A549 (cell line): Measurements from ENCODE around the gene EID1. TPM values are rescaled to one million over a fixed set of nuclear protein-coding genes. Genes with fewer than 3 reads are reported as not detected.

Experiments used
- ATAC-seq, 2 experiments: fragments of 200-7000 bp in 1 of 2; fragments of >200 bp in 1 of 2; cut with Nextera tagmentation in 1 of 2; cut with Tn5 transposase in 1 of 2; 3 replicates each; pipeline versions ENCODE4 v1.8.0 to v1.9.1; 2018 to 2020; ENCODE audit warnings: mild to moderate bottlenecking in 1 of 2, moderate library complexity in 1 of 2
- CTCF ChIA-PET: fragments of 300-600 bp; sonication (Branson Sonifier 250); formaldehyde crosslinking; extraction: SDS; loops from one replicate; lab custom pipeline; 2021; ENCODE audit warnings: antibody characterized with exemption, inconsistent platforms; lab: Yijun Ruan, JAX
- POLR2A ChIA-PET: fragments of 350-600 bp; formaldehyde crosslinking; extraction: SDS; loops from one replicate; lab custom pipeline; 2021; ENCODE audit warnings: antibody characterized with exemption, inconsistent platforms; lab: Yijun Ruan, JAX
- DNase-seq, 2 experiments: peaks; one replicate each; pipeline versions ENCODE4 v3.0.0 to v3.0.0-alpha.2; 2011 to 2016; ENCODE audit warnings: low read depth in 1 of 2, low spot score in 1 of 2
- FAIRE-seq: peaks from 2 replicates; lab custom pipeline; 2011; peaks lifted over from hg19 to GRCh38; lab: Jason Lieb, UNC
- H3K27ac ChIP-seq, 2 experiments: fragments of >200 bp; sonication (Bioruptor Twin); formaldehyde crosslinking; 3 replicates each; pipeline ENCODE4 v1.5.1; 2016 to 2017
- H3K4me1 ChIP-seq: fragments of >200 bp; sonication (Bioruptor Twin); formaldehyde crosslinking; 3 replicates; pipeline ENCODE4 v1.6.1; 2016
- H3K4me2 ChIP-seq: fragments of >200 bp; sonication (Bioruptor Twin); formaldehyde crosslinking; 3 replicates; pipeline ENCODE4 v1.6.1; 2016
- H3K4me3 ChIP-seq: fragments of >200 bp; sonication (Bioruptor Twin); formaldehyde crosslinking; 3 replicates; pipeline ENCODE4 v1.5.1; 2016
- H3K9me3 ChIP-seq: fragments of >200 bp; sonication (Bioruptor Twin); formaldehyde crosslinking; 3 replicates; pipeline ENCODE4 v1.6.1; 2016
- BHLHE40 ChIP-seq: IDR thresholded peaks from 2 replicates; pipeline ENCODE4 v1.6.1; 2012; ENCODE audit warnings: low read depth, low read length, inconsistent platforms
- CEBPB ChIP-seq, 2 experiments: fragments of >200 bp in 1 of 2; sonication (Bioruptor Twin) in 1 of 2; formaldehyde crosslinking in 1 of 2; IDR thresholded peaks; 2 replicates each; pipeline ENCODE4 v1.6.1; 2012 to 2016
- CHD2 ChIP-seq: fragments of 150-350 bp; IDR thresholded peaks from 2 replicates; pipeline ENCODE4 v1.6.1; 2014; ENCODE audit warnings: low read length; ENCODE audit not compliant: partially characterized antibody
- CHD4 ChIP-seq: fragments of 200-600 bp; sonication (generic); IDR thresholded peaks from 2 replicates; pipeline ENCODE4 v1.6.1; 2016; ENCODE audit warnings: antibody characterized with exemption, mild to moderate bottlenecking, borderline replicate concordance
- E2F6 ChIP-seq: IDR thresholded peaks from 2 replicates; pipeline ENCODE4 v1.6.1; 2012; ENCODE audit warnings: low read depth, borderline replicate concordance
- ELK1 ChIP-seq: fragments of 150-350 bp; IDR thresholded peaks from 2 replicates; pipeline ENCODE4 v1.6.1; 2014; ENCODE audit warnings: low read depth, mild to moderate bottlenecking, low read length
- ESRRA ChIP-seq: fragments of 150-350 bp; IDR thresholded peaks from 2 replicates; pipeline ENCODE4 v1.6.1; 2014; ENCODE audit warnings: mild to moderate bottlenecking, low read length, borderline replicate concordance
- FOSL2 ChIP-seq, 2 experiments: fragments of 450-650 bp in 1 of 2; fragments of >200 bp in 1 of 2; sonication (Bioruptor Twin) in 1 of 2; formaldehyde crosslinking; IDR thresholded peaks; 2 replicates each; pipeline versions ENCODE4 v1.5.0 to v1.6.1; 2016 to 2020; ENCODE audit warnings: mild to moderate bottlenecking in 1 of 2, moderate library complexity in 1 of 2
- FOXS1 ChIP-seq: fragments of 250-450 bp; sonication (Bioruptor Pico); IDR thresholded peaks from 2 replicates; pipeline ENCODE4 v1.5.0; 2020; ENCODE audit warnings: mild to moderate bottlenecking, moderate library complexity
- HMGXB4 ChIP-seq: fragments of 250-450 bp; sonication (Bioruptor Pico); IDR thresholded peaks from 2 replicates; pipeline ENCODE4 v1.5.0; 2021; ENCODE audit warnings: mild to moderate bottlenecking, moderate library complexity, borderline replicate concordance
- HOXA7 ChIP-seq: fragments of 250-450 bp; sonication (Bioruptor Pico); IDR thresholded peaks from 2 replicates; pipeline ENCODE4 v1.5.0; 2020; ENCODE audit warnings: mild to moderate bottlenecking, moderate library complexity
- JUNB ChIP-seq: fragments of >200 bp; sonication (Bioruptor Twin); formaldehyde crosslinking; IDR thresholded peaks from 2 replicates; pipeline ENCODE4 v1.6.1; 2016
- KDM1A ChIP-seq: fragments of 200-600 bp; sonication (generic); IDR thresholded peaks from 2 replicates; pipeline ENCODE4 v1.6.1; 2016; ENCODE audit warnings: low read depth, mild to moderate bottlenecking
- KDM5A ChIP-seq: fragments of 200-600 bp; sonication (generic); IDR thresholded peaks from 2 replicates; pipeline ENCODE4 v1.6.1; 2016; ENCODE audit warnings: antibody characterized with exemption, mild to moderate bottlenecking
- MAX ChIP-seq: IDR thresholded peaks from 2 replicates; pipeline ENCODE4 v1.6.1; 2012
- NFE2L2 ChIP-seq: fragments of 150-350 bp; conservative IDR thresholded peaks from 2 replicates; pipeline ENCODE4 v1.6.1; 2014; ENCODE audit warnings: low read length
- PBX3 ChIP-seq: IDR thresholded peaks from 2 replicates; pipeline ENCODE4 v1.6.1; 2012
- PHF8 ChIP-seq: fragments of 200-600 bp; sonication (generic); IDR thresholded peaks from 2 replicates; pipeline ENCODE4 v1.6.1; 2016; ENCODE audit warnings: low read depth, mild to moderate bottlenecking, antibody characterized with exemption, moderate library complexity, borderline replicate concordance
- POLR2AphosphoS2 ChIP-seq: conservative IDR thresholded peaks from 2 replicates; pipeline ENCODE4 v1.6.1; 2012; ENCODE audit warnings: low read length, improper control_type of control experiment, inconsistent platforms
- RARB ChIP-seq: fragments of 250-450 bp; sonication (Bioruptor Pico); IDR thresholded peaks from 2 replicates; pipeline ENCODE4 v1.8.0; 2021; ENCODE audit warnings: mild to moderate bottlenecking, moderate library complexity
- RCOR1 ChIP-seq: fragments of 150-350 bp; IDR thresholded peaks from 2 replicates; pipeline ENCODE4 v1.6.1; 2014; ENCODE audit warnings: antibody characterized with exemption, low read length, low read depth
- REST ChIP-seq: fragments of 200-600 bp; sonication (generic); IDR thresholded peaks from 2 replicates; pipeline ENCODE4 v1.6.1; 2016; ENCODE audit warnings: antibody characterized with exemption, mild to moderate bottlenecking, moderate library complexity
- SMC3 ChIP-seq: fragments of >200 bp; sonication (Bioruptor Twin); formaldehyde crosslinking; IDR thresholded peaks from 3 replicates; pipeline ENCODE4 v1.6.1; 2018; ENCODE audit warnings: inconsistent platforms
- WGBS: methylation state at CpG from one replicate; pipeline ENCODE4 v1.1.6; 2017; ENCODE audit errors: missing lambda C conversion rate; 5-methylcytosine and 5-hydroxymethylcytosine counted together
- polyA plus RNA-seq, 4 experiments: library from polyadenylated mRNA; depleted of rRNA in 3 of 4; stranded (reverse); fragments of >200 nt; fragmentation: RNase III in 1 of 4; extraction: RNeasy Plus Mini Kit Qiagen cat#74134 plus additional on column Dnase treatment in 1 of 4; gene quantifications; 2 replicates in 3 of 4; 3 replicates in 1 of 4; pipeline ENCODE4 v1.2.3, GENCODE V29; 2011 to 2017

EID1 gene
- polyA plus RNA-seq, 2 of the 4 experiments (the other 2 are of a cell fraction): 125 to 182 TPM

GRCh38 chr15:48888836-48889235 is 10.9 kb downstream of the EID1 start (continued):
- TF ChIP-seq MAX: no peak
- no peak for TF ChIP-seq KDM1A
- TF ChIP-seq PBX3: no peak
- TF ChIP-seq CEBPB (IDR thresholded peaks at IDR 0.05): no peak
- no peak for TF ChIP-seq RCOR1
- TF ChIP-seq KDM5A: no peak
- no peak for TF ChIP-seq JUNB
- TF ChIP-seq E2F6: no peak

GRCh38 chr15:48889925-48890324 is 12.0 kb downstream of the EID1 start:
- ChIA-PET POLR2A (interaction anchor here (1.1 kb wide), 1 partner anchor 12 kb away, joined by 3 read pairs; the partner anchor contains the start of gene EID1), CTCF (interaction anchor here (1.0 to 2.2 kb wide), 5 partner anchors 10 to 76 kb away, joined by 3 to 7 read pairs (median 3); partner anchors contain the start of gene SHC4)
- ATAC-seq: no peak
- no peak for DNase-seq
- FAIRE-seq: no peak
- 74% methylated on average over 3 of the region's 3 CpGs for WGBS
- H3K4me3 ChIP-seq: no peak overlapping the region
- no peak overlapping the region for H3K27ac ChIP-seq
- H3K9me3 ChIP-seq: no peaks in the 10 kb centered on the region
- TF ChIP-seq POLR2AphosphoS2 (no peak), JUNB (no peak), ESRRA (no peak), NFE2L2 (no peak), SMC3 (no peak), CHD4 (no peak), FOXS1 (CRISPR knock-in tag) (no peak), CHD2 (no peak), REST (no peak), BHLHE40 (no peak), FOSL2 (IDR thresholded peaks at IDR 0.05) (no peak), FOSL2 (CRISPR knock-in tag; IDR thresholded peaks at IDR 0.05) (no peak), RARB (no peak), KDM1A (no peak), ELK1 (no peak), PHF8 (no peak), HMGXB4 (no peak), HOXA7 (CRISPR knock-in tag) (no peak), KDM5A (no peak)
- peaks cover 11% of the 10 kb centered on the region; the same call in 2 of the 3 replicates for H3K4me1 ChIP-seq
- no peak overlapping the region for H3K4me2 ChIP-seq
